ENCODE measurements around the gene CFAP57. TPM values are rescaled to one million over a fixed set of nuclear protein-coding genes. Genes with fewer than 3 reads are reported as not detected.
A peak's percentile ranks its signal among the peaks of the same experiment; 100 is the strongest.

Gene CFAP57
- total and polyA plus RNA-seq, 2 of the 8 experiments (the other 6 are each of a cell fraction or from before 2014, with no cell fraction given), result 0.20 to 0.80 TPM

DNA sequence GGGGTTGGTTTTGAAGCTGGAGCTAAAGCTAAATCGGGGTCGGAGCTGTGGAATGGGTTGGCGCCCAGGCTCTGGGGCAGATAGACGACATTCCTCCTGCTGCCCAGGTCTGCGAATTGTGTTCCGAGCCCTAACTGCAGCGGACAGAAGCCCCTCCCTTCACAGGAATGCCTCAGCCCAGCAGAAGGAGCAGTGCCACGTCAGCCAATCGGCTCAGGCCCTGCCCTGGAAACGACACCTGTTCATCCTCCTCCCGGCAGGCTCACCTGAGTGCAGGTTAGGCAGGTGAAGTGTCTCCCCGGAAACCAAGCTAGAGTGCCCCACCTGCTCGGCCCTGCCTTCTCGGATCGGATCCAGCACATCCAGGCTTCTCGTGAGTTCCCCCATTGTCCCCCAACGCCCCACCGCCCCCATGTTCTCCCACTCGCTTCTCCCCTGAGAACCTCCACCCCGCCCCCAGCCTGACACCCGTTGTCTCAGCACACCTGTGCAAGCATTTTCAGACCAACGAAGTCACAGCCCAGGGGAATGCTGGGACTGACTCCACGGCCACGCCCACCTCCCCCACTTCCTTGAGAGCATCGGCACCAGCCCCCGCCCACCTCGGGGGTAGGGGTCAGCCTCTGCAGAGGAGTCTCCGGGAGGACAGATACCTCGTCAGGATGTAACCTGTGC is 98.4 kb downstream of the CFAP57 start (continued):
- TF ChIP-seq EGR1 (IDR thresholded peaks at IDR 0.05; ENCODE audit: borderline replicate concordance, low read depth, low read length), result 0 out of 2 replicates have a peak, but pooled peaks have one; percentile 50
- TF ChIP-seq NANOG (IDR thresholded peaks at IDR 0.05; ENCODE audit: insufficient read depth, low read depth, low read length, poor library complexity, severe bottlenecking), result no peak
- TF ChIP-seq KDM1A (IDR thresholded peaks at IDR 0.05; ENCODE audit: borderline replicate concordance, low read length), result peak; percentile 74; the same call in 1 of the 2 replicates
- TF ChIP-seq TCF12 (IDR thresholded peaks at IDR 0.05; ENCODE audit: low read depth, low read length), result peak; percentile 74; the same call in 1 of the 2 replicates
- TF ChIP-seq TAF1 (IDR thresholded peaks at IDR 0.05; ENCODE audit: low read depth, low read length), result peak; percentile 79
- TF ChIP-seq SP1 (IDR thresholded peaks at IDR 0.05; ENCODE audit: low read depth, low read length), result peak; percentile 86
- no peak for TF ChIP-seq FOSL1 (IDR thresholded peaks at IDR 0.05; ENCODE audit: insufficient read depth, low read depth, low read length)
- TF ChIP-seq RBBP5 (IDR thresholded peaks at IDR 0.05; ENCODE audit: borderline replicate concordance, low read depth, low read length), result peak; percentile 11; the same call in 1 of the 2 replicates
- peak; percentile 62; the same call in 1 of the 2 replicates for TF ChIP-seq TBP (IDR thresholded peaks at IDR 0.05; ENCODE audit: low read depth, low read length)
- peak; percentile 93 for TF ChIP-seq MAX (IDR thresholded peaks at IDR 0.05)

All from H1 (cell line).